GM12872 (cell line): ENCODE measurements around the gene METTL23.

Source experiments
- TF ChIP-seq, protein P1 (sequence below): IDR thresholded peaks from 3 replicates; pipeline ENCODE4 v1.5.1; 2011; ENCODE audit warnings: low read depth, mild to moderate bottlenecking, low read length, moderate library complexity; ENCODE audit not compliant: insufficient read depth

METTL23 gene

GRCh38 chr17:76723812-76724211 is 2.8 kb upstream of the METTL23 start:
- TF ChIP-seq, protein P1, sequence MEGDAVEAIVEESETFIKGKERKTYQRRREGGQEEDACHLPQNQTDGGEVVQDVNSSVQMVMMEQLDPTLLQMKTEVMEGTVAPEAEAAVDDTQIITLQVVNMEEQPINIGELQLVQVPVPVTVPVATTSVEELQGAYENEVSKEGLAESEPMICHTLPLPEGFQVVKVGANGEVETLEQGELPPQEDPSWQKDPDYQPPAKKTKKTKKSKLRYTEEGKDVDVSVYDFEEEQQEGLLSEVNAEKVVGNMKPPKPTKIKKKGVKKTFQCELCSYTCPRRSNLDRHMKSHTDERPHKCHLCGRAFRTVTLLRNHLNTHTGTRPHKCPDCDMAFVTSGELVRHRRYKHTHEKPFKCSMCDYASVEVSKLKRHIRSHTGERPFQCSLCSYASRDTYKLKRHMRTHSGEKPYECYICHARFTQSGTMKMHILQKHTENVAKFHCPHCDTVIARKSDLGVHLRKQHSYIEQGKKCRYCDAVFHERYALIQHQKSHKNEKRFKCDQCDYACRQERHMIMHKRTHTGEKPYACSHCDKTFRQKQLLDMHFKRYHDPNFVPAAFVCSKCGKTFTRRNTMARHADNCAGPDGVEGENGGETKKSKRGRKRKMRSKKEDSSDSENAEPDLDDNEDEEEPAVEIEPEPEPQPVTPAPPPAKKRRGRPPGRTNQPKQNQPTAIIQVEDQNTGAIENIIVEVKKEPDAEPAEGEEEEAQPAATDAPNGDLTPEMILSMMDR: no peak

GRCh38 chr17:76725580-76726230 is 934 bp upstream of the METTL23 start:
- TF ChIP-seq, protein P1: no peak

DNA sequence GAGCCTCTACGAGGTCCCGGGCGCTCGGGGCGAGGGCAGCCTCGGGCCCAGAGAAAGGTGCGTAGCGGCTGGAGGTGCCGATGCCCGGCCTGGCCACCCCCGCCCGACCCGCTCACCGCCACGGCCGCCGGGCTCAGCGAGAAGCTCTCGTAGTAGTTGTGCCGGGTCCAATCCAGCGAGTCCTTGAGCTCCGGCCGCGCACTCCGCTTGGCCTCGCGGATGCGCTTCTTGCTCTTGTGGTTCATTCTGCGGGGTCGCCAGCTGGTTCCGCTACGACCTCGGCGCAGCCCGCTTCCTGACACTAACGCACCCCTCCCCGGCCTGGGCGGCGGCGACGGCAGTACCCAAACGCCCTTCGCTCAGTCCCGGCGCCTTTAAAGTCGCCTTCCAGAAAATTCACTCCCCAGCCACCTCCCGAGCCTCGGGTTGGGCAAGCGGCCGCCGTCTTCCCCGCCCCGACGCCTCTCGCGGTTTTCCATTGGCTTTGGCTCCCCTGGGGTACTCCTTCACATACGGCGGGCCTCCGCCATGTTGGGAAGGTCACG is 336 bp upstream of the METTL23 start, which contains the start of gene JMJD6:
JMJD6 (minus strand) TSS at position 376 of the 545 bp plus-strand sequence; CDS start at position 245, 131 bp downstream.
- TF ChIP-seq, protein P1: no peak

DNA sequence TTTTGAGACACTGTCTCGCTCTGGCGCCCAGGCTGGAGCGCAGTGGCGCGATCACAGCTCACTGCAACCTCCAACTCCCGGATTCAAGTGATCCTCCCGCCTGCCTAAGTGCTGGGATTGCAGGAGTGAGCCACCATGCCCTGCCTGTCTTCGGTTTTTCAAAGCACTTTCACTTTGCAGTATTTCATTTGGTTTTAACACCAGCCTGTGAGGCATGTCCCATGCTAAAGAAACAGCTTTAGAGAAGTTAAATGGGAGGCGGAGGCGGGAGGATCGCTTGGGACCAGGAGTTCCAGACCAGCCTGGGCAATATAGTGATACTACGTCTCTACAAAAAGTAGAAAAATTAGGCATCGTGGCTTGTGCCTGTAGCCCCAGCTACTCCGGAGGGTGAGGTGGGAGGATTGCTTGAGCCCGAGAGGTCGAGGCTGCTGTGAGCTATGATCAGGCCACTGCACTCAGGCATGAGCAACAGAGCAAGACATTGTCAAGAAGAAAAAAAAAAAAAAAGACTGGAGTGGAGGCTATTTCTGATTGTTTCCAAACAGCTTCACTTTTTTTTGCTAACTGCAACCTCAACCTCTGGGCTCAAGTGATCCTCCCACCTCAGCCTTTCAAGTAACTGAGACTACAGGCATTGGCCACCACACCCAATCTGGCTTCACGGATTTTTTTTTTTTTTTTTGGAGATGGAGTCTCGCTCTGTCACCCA is 1.3 kb downstream of the METTL23 start:
- TF ChIP-seq, protein P1: no peak

DNA sequence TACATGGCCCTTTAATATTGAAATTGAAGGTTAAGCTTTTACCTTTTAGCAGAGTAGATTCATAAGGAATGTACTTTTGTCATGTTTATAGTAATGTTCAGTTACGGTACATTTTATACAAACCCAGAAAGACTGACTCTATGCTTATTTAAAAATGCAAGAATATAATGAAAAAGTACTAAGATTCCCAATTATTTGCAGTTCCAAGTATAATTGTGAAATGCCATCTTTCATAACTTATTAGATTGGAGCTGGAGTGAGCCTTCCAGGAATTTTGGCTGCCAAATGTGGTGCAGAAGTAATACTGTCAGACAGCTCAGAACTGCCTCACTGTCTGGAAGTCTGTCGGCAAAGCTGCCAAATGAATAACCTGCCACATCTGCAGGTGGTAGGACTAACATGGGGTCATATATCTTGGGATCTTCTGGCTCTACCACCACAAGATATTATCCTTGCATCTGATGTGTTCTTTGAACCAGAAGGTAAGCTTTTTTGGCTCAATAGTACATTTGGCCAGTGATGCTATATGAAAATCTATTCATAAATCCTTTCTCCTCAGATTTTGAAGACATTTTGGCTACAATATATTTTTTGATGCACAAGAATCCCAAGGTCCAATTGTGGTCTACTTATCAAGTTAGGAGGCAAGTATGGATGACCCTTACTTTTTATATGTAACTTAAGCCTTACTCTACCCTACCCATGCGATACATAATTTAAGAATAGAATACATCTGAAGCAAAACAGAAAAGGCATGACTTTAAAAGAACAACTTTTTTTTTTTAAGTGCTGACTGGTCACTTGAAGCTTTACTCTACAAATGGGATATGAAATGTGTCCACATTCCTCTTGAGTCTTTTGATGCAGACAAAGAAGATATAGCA is 6.3 kb downstream of the METTL23 start:
- TF ChIP-seq, protein P1: no peak

- TF ChIP-seq, protein P1: no peak
Observed at GRCh38 chr17:76733618-76733957, 6.9 kb downstream of the METTL23 start.
